ENCODE results near the gene USP35. TPM values are rescaled to one million over a fixed set of nuclear protein-coding genes. Genes with fewer than 3 reads are reported as not detected.

The USP35 gene
- total RNA-seq, 2 donors from 2014 or later: 8.6 to 11.2 TPM

GRCh38 chr11:78241475-78241874 is 52.8 kb downstream of the USP35 start:
- H3K4me3 Mint-ChIP-seq: no peak overlapping the region
- H3K36me3 Mint-ChIP-seq (ENCODE audit: low read depth): peaks cover 29% of the 10 kb centered on the region
- Histone ChIP-seq H3K4me3 (ENCODE audit: low read length) (no peak overlapping the region), H3K4me1 (ENCODE audit: control insufficient read depth, insufficient read depth, low read length) (no peaks in the 10 kb centered on the region), H3K27me3 (ENCODE audit: control insufficient read depth, insufficient read depth, low read length, poor library complexity, severe bottlenecking) (no peaks in the 10 kb centered on the region), H3K36me3 (ENCODE audit: control insufficient read depth, insufficient read depth, low read length) (peaks cover 42% of the 10 kb centered on the region), H3K27ac (ENCODE audit: low read depth, low read length) (no peak overlapping the region), H3K9me3 (ENCODE audit: control insufficient read depth, low read length) (peaks cover 13% of the 10 kb centered on the region), H3K9ac (ENCODE audit: extremely low read depth, low read length, poor library complexity, severe bottlenecking) (no peak overlapping the region)
- no peak for TF ChIP-seq CTCF (conservative IDR thresholded peaks at IDR 0.05)
- no peaks in the 10 kb centered on the region for H3K27me3 Mint-ChIP-seq (ENCODE audit: insufficient read depth)
- no peak overlapping the region for H3K27ac Mint-ChIP-seq
- H3K4me1 Mint-ChIP-seq: peaks cover 6% of the 10 kb centered on the region
- DNase-seq: no peak
- H3K9me3 Mint-ChIP-seq: peaks cover 8% of the 10 kb centered on the region

- no peaks in the 10 kb centered on the region for H3K4me1 ChIP-seq (ENCODE audit: control insufficient read depth, insufficient read depth, low read length)
- DNase-seq: no peak
- no peak overlapping the region for H3K9ac ChIP-seq (ENCODE audit: extremely low read depth, low read length, poor library complexity, severe bottlenecking)
- peaks cover 51% of the 10 kb centered on the region for H3K36me3 ChIP-seq (ENCODE audit: control insufficient read depth, insufficient read depth, low read length)
- 96% methylated on average over 2 of the region's 2 CpGs; no CpG with 5 or more reads in 1 of the 2 experiments for WGBS, 2 experiments (ENCODE audit: insufficient coverage in 1 of 2, insufficient read length in 1 of 2)
- H3K9me3 ChIP-seq (ENCODE audit: control insufficient read depth, low read length): peaks cover 13% of the 10 kb centered on the region
- H3K4me3 ChIP-seq (ENCODE audit: low read length): no peak overlapping the region
- Mint-ChIP-seq H3K4me3 (no peak overlapping the region), H3K9me3 (peaks cover 9% of the 10 kb centered on the region), H3K4me1 (peaks cover 6% of the 10 kb centered on the region), H3K27ac (no peak overlapping the region), H3K27me3 (ENCODE audit: insufficient read depth) (no peaks in the 10 kb centered on the region), H3K36me3 (ENCODE audit: low read depth) (peaks cover 35% of the 10 kb centered on the region)
- TF ChIP-seq CTCF (conservative IDR thresholded peaks at IDR 0.05): no peak
- H3K27ac ChIP-seq (ENCODE audit: low read depth, low read length): no peak overlapping the region
- no peaks in the 10 kb centered on the region for H3K27me3 ChIP-seq (ENCODE audit: control insufficient read depth, insufficient read depth, low read length, poor library complexity, severe bottlenecking)
These were observed 55.4 kb downstream of the USP35 start for GRCh38 chr11:78244080-78244479.

GRCh38 chr11:78244546-78245255 is 56.0 kb downstream of the USP35 start:
- Mint-ChIP-seq H3K4me3 (no peak overlapping the region), H3K36me3 (ENCODE audit: low read depth) (peaks cover 32% of the 10 kb centered on the region), H3K27me3 (ENCODE audit: insufficient read depth) (no peaks in the 10 kb centered on the region), H3K27ac (no peak overlapping the region), H3K4me1 (peaks cover 6% of the 10 kb centered on the region), H3K9me3 (peaks cover 9% of the 10 kb centered on the region)
- Histone ChIP-seq H3K4me1 (ENCODE audit: control insufficient read depth, insufficient read depth, low read length) (no peaks in the 10 kb centered on the region), H3K27me3 (ENCODE audit: control insufficient read depth, insufficient read depth, low read length, poor library complexity, severe bottlenecking) (no peaks in the 10 kb centered on the region), H3K4me3 (ENCODE audit: low read length) (no peak overlapping the region), H3K36me3 (ENCODE audit: control insufficient read depth, insufficient read depth, low read length) (peaks cover 56% of the 10 kb centered on the region), H3K9me3 (ENCODE audit: control insufficient read depth, low read length) (peaks cover 13% of the 10 kb centered on the region), H3K27ac (ENCODE audit: low read depth, low read length) (no peak overlapping the region), H3K9ac (ENCODE audit: extremely low read depth, low read length, poor library complexity, severe bottlenecking) (no peak overlapping the region)
- TF ChIP-seq CTCF (conservative IDR thresholded peaks at IDR 0.05): no peak
- DNase-seq: no peak
- WGBS, 2 experiments (ENCODE audit: insufficient coverage in 1 of 2, insufficient read length in 1 of 2): 91 to 100% methylated on average over 1 to 2 of the region's 4 CpGs
